Endothelial cell of umbilical vein (primary cell): ENCODE measurements around the gene ALDH2.

Source experiments
- CTCF ChIP-seq, 2 donors: IDR thresholded peaks; 1 replicate in 1 of 2; 2 replicates in 1 of 2; pipeline ENCODE4 v1.5.1; 2011; ENCODE audit warnings: low read length in 2 of 2, mild to moderate bottlenecking in 2 of 2, moderate library complexity in 2 of 2, control low read depth in 1 of 2, inconsistent platforms in 1 of 2, low read depth in 1 of 2; ENCODE audit not compliant: insufficient read depth in 1 of 2; ENCODE audit errors: extremely low read depth in 1 of 2
- EZH2 ChIP-seq: IDR thresholded peaks from 2 replicates; pipeline ENCODE4 v1.6.1; 2012; ENCODE audit warnings: borderline replicate concordance, low read depth, mild to moderate bottlenecking, moderate library complexity, low read length, inconsistent platforms; ENCODE audit not compliant: severe bottlenecking
- MAX ChIP-seq: IDR thresholded peaks from 2 replicates; pipeline ENCODE4 v1.6.1; 2011; ENCODE audit not compliant: insufficient read depth, insufficient read length
- POLR2A ChIP-seq: IDR thresholded peaks from 2 replicates; pipeline ENCODE4 v1.6.1; 2012; ENCODE audit warnings: low read depth, mild to moderate bottlenecking, control low read depth, low read length
- POLR2AphosphoS5 ChIP-seq: IDR thresholded peaks from 2 replicates; pipeline ENCODE4 v1.6.1; 2012; ENCODE audit warnings: low read depth, mild to moderate bottlenecking, control low read depth, low read length, moderate library complexity; ENCODE audit not compliant: insufficient read depth

- no peak for TF ChIP-seq POLR2A
- no peak for TF ChIP-seq POLR2AphosphoS5
- no peak for TF ChIP-seq EZH2
- TF ChIP-seq CTCF (IDR thresholded peaks at IDR 0.05; ENCODE audit: extremely low read depth in 1 of 2, insufficient read depth in 1 of 2, low read depth in 1 of 2, low read length in 2 of 2) = no peak
- TF ChIP-seq MAX = no peak
Measured at GRCh38 chr12:111776836-111777344, 10.2 kb downstream of the ALDH2 start.
